ENCODE results near the gene ITGAV.

GRCh38 chr2:186618696-186619095, 28.8 kb downstream of the ITGAV start:
- TF ChIP-seq, protein P1, sequence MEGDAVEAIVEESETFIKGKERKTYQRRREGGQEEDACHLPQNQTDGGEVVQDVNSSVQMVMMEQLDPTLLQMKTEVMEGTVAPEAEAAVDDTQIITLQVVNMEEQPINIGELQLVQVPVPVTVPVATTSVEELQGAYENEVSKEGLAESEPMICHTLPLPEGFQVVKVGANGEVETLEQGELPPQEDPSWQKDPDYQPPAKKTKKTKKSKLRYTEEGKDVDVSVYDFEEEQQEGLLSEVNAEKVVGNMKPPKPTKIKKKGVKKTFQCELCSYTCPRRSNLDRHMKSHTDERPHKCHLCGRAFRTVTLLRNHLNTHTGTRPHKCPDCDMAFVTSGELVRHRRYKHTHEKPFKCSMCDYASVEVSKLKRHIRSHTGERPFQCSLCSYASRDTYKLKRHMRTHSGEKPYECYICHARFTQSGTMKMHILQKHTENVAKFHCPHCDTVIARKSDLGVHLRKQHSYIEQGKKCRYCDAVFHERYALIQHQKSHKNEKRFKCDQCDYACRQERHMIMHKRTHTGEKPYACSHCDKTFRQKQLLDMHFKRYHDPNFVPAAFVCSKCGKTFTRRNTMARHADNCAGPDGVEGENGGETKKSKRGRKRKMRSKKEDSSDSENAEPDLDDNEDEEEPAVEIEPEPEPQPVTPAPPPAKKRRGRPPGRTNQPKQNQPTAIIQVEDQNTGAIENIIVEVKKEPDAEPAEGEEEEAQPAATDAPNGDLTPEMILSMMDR (IDR thresholded peaks at IDR 0.05) = no peak
- TF ChIP-seq POLR2A (IDR thresholded peaks at IDR 0.05; ENCODE audit: low read depth) = no peak

Measured in esophagus muscularis mucosa (tissue), 3 donors.